A549 (cell line): ENCODE data around the gene KCNN3. TPM values are rescaled to one million over a fixed set of nuclear protein-coding genes. Genes with fewer than 3 reads are reported as not detected.

Source experiments
- ATAC-seq, 2 experiments: fragments of 200-7000 bp in 1 of 2; fragments of >200 bp in 1 of 2; cut with Nextera tagmentation in 1 of 2; cut with Tn5 transposase in 1 of 2; 3 replicates each; pipeline versions ENCODE4 v1.8.0 to v1.9.1; 2018 to 2020; ENCODE audit warnings: mild to moderate bottlenecking in 1 of 2, moderate library complexity in 1 of 2
- CTCF ChIA-PET: fragments of 300-600 bp; sonication (Branson Sonifier 250); formaldehyde crosslinking; extraction: SDS; loops from one replicate; lab custom pipeline; 2021; ENCODE audit warnings: antibody characterized with exemption, inconsistent platforms; lab: Yijun Ruan, JAX
- POLR2A ChIA-PET: fragments of 350-600 bp; formaldehyde crosslinking; extraction: SDS; loops from one replicate; lab custom pipeline; 2021; ENCODE audit warnings: antibody characterized with exemption, inconsistent platforms; lab: Yijun Ruan, JAX
- DNase-seq, 2 experiments: peaks; one replicate each; pipeline versions ENCODE4 v3.0.0 to v3.0.0-alpha.2; 2011 to 2016; ENCODE audit warnings: low read depth in 1 of 2, low spot score in 1 of 2
- FAIRE-seq: peaks from 2 replicates; lab custom pipeline; 2011; peaks lifted over from hg19 to GRCh38; lab: Jason Lieb, UNC
- H3K27ac ChIP-seq, 2 experiments: fragments of >200 bp; sonication (Bioruptor Twin); formaldehyde crosslinking; 3 replicates each; pipeline ENCODE4 v1.5.1; 2016 to 2017
- H3K4me1 ChIP-seq: fragments of >200 bp; sonication (Bioruptor Twin); formaldehyde crosslinking; 3 replicates; pipeline ENCODE4 v1.6.1; 2016
- H3K4me2 ChIP-seq: fragments of >200 bp; sonication (Bioruptor Twin); formaldehyde crosslinking; 3 replicates; pipeline ENCODE4 v1.6.1; 2016
- H3K4me3 ChIP-seq: fragments of >200 bp; sonication (Bioruptor Twin); formaldehyde crosslinking; 3 replicates; pipeline ENCODE4 v1.5.1; 2016
- H3K9me3 ChIP-seq: fragments of >200 bp; sonication (Bioruptor Twin); formaldehyde crosslinking; 3 replicates; pipeline ENCODE4 v1.6.1; 2016
- ATOH8 ChIP-seq: fragments of 250-450 bp; sonication (Bioruptor Pico); IDR thresholded peaks from 2 replicates; pipeline ENCODE4 v1.5.0; 2020; ENCODE audit warnings: low read depth, mild to moderate bottlenecking, moderate library complexity
- BCL3 ChIP-seq: fragments of >200 bp; sonication (Bioruptor Twin); formaldehyde crosslinking; IDR thresholded peaks from 3 replicates; pipeline ENCODE4 v1.6.1; 2016
- BHLHE40 ChIP-seq: IDR thresholded peaks from 2 replicates; pipeline ENCODE4 v1.6.1; 2012; ENCODE audit warnings: low read depth, low read length, inconsistent platforms
- CBX2 ChIP-seq: fragments of 200-600 bp; sonication (generic); IDR thresholded peaks from 2 replicates; pipeline ENCODE4 v1.6.1; 2016; ENCODE audit warnings: low read depth, mild to moderate bottlenecking, borderline replicate concordance
- CHD4 ChIP-seq: fragments of 200-600 bp; sonication (generic); IDR thresholded peaks from 2 replicates; pipeline ENCODE4 v1.6.1; 2016; ENCODE audit warnings: antibody characterized with exemption, mild to moderate bottlenecking, borderline replicate concordance
- EP300 ChIP-seq, 2 experiments: fragments of >200 bp; sonication (Bioruptor Twin); formaldehyde crosslinking; IDR thresholded peaks; 2 replicates in 1 of 2; 3 replicates in 1 of 2; pipeline ENCODE4 v1.6.1; 2016 to 2017
- ESRRA ChIP-seq: fragments of 150-350 bp; IDR thresholded peaks from 2 replicates; pipeline ENCODE4 v1.6.1; 2014; ENCODE audit warnings: mild to moderate bottlenecking, low read length, borderline replicate concordance
- HOXA7 ChIP-seq: fragments of 250-450 bp; sonication (Bioruptor Pico); IDR thresholded peaks from 2 replicates; pipeline ENCODE4 v1.5.0; 2020; ENCODE audit warnings: mild to moderate bottlenecking, moderate library complexity
- HOXB5 ChIP-seq: fragments of 250-450 bp; sonication (Bioruptor Pico); IDR thresholded peaks from 2 replicates; pipeline ENCODE4 v1.5.0; 2020; ENCODE audit warnings: mild to moderate bottlenecking, moderate library complexity
- JUN ChIP-seq, 2 experiments: fragments of >200 bp; sonication (Bioruptor Twin); formaldehyde crosslinking; IDR thresholded peaks; 2 replicates in 1 of 2; 3 replicates in 1 of 2; pipeline ENCODE4 v1.6.1; 2016 to 2017
- KDM5A ChIP-seq: fragments of 200-600 bp; sonication (generic); IDR thresholded peaks from 2 replicates; pipeline ENCODE4 v1.6.1; 2016; ENCODE audit warnings: antibody characterized with exemption, mild to moderate bottlenecking
- MAFK ChIP-seq: fragments of 450-650 bp; IDR thresholded peaks from 2 replicates; pipeline ENCODE4 v1.6.1; 2014; ENCODE audit not compliant: partially characterized antibody
- MYC ChIP-seq: IDR thresholded peaks from 2 replicates; pipeline ENCODE4 v1.6.1; 2012; ENCODE audit warnings: mild to moderate bottlenecking, inconsistent platforms, low read length, improper control_type of control experiment, borderline replicate concordance
- NFE2L2 ChIP-seq: fragments of 150-350 bp; conservative IDR thresholded peaks from 2 replicates; pipeline ENCODE4 v1.6.1; 2014; ENCODE audit warnings: low read length
- PHF8 ChIP-seq: fragments of 200-600 bp; sonication (generic); IDR thresholded peaks from 2 replicates; pipeline ENCODE4 v1.6.1; 2016; ENCODE audit warnings: low read depth, mild to moderate bottlenecking, antibody characterized with exemption, moderate library complexity, borderline replicate concordance
- RFX5 ChIP-seq: fragments of 450-650 bp; IDR thresholded peaks from 2 replicates; pipeline ENCODE4 v1.7.1; 2014; ENCODE audit warnings: antibody characterized with exemption, mild to moderate bottlenecking, moderate library complexity
- SMC3 ChIP-seq: fragments of >200 bp; sonication (Bioruptor Twin); formaldehyde crosslinking; IDR thresholded peaks from 3 replicates; pipeline ENCODE4 v1.6.1; 2018; ENCODE audit warnings: inconsistent platforms
- TFCP2L1 ChIP-seq: fragments of 250-450 bp; sonication (Bioruptor Pico); IDR thresholded peaks from 2 replicates; pipeline ENCODE4 v1.5.0; 2021; ENCODE audit warnings: mild to moderate bottlenecking
- whole genome bisulfite sequencing: methylation state at CpG from one replicate; pipeline ENCODE4 v1.1.6; 2017; ENCODE audit errors: missing lambda C conversion rate; 5-methylcytosine and 5-hydroxymethylcytosine counted together
- polyA plus RNA-seq, 4 experiments: library from polyadenylated mRNA; depleted of rRNA in 3 of 4; stranded (reverse); fragments of >200 nt; fragmentation: RNase III in 1 of 4; extraction: RNeasy Plus Mini Kit Qiagen cat#74134 plus additional on column Dnase treatment in 1 of 4; gene quantifications; 2 replicates in 3 of 4; 3 replicates in 1 of 4; pipeline ENCODE4 v1.2.3, GENCODE V29; 2011 to 2017
- TF ChIP-seq, protein P1 (sequence below): fragments of 200-600 bp; sonication (generic); IDR thresholded peaks from 2 replicates; pipeline ENCODE4 v1.6.1; 2016; ENCODE audit warnings: antibody characterized with exemption, mild to moderate bottlenecking, moderate library complexity
- TF ChIP-seq, protein P2 (sequence below): fragments of 150-350 bp; IDR thresholded peaks from 2 replicates; pipeline ENCODE4 v1.6.1; 2014; ENCODE audit warnings: low read depth, mild to moderate bottlenecking, low read length
- TF ChIP-seq, protein P3 (sequence below): fragments of 250-450 bp; sonication (Bioruptor Pico); IDR thresholded peaks from 2 replicates; pipeline ENCODE4 v1.5.0; 2021; ENCODE audit warnings: mild to moderate bottlenecking, moderate library complexity, borderline replicate concordance

The KCNN3 gene
- polyA plus RNA-seq, 2 of the 4 experiments (the other 2 are of a cell fraction) = 0.01 to 0.03 TPM

GRCh38 chr1:154736841-154737240 is 133.2 kb downstream of the KCNN3 start:
- H3K27ac ChIP-seq = no peak overlapping the region
- DNase-seq = peak in 1 of 2 experiments; percentile 37
- POLR2A ChIA-PET = no interaction called here
- TF ChIP-seq ESRRA = no peak
- TF ChIP-seq RFX5 = no peak
- no peak for TF ChIP-seq MYC
- TF ChIP-seq BHLHE40 = no peak
- no peak for TF ChIP-seq SMC3
- no peak for TF ChIP-seq TFCP2L1 (CRISPR knock-in tag)
- TF ChIP-seq, protein P1, sequence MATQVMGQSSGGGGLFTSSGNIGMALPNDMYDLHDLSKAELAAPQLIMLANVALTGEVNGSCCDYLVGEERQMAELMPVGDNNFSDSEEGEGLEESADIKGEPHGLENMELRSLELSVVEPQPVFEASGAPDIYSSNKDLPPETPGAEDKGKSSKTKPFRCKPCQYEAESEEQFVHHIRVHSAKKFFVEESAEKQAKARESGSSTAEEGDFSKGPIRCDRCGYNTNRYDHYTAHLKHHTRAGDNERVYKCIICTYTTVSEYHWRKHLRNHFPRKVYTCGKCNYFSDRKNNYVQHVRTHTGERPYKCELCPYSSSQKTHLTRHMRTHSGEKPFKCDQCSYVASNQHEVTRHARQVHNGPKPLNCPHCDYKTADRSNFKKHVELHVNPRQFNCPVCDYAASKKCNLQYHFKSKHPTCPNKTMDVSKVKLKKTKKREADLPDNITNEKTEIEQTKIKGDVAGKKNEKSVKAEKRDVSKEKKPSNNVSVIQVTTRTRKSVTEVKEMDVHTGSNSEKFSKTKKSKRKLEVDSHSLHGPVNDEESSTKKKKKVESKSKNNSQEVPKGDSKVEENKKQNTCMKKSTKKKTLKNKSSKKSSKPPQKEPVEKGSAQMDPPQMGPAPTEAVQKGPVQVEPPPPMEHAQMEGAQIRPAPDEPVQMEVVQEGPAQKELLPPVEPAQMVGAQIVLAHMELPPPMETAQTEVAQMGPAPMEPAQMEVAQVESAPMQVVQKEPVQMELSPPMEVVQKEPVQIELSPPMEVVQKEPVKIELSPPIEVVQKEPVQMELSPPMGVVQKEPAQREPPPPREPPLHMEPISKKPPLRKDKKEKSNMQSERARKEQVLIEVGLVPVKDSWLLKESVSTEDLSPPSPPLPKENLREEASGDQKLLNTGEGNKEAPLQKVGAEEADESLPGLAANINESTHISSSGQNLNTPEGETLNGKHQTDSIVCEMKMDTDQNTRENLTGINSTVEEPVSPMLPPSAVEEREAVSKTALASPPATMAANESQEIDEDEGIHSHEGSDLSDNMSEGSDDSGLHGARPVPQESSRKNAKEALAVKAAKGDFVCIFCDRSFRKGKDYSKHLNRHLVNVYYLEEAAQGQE = no peak
- no peak for TF ChIP-seq CHD4
- TF ChIP-seq NFE2L2 = no peak
- TF ChIP-seq JUN (IDR thresholded peaks at IDR 0.05) = no peak
- TF ChIP-seq HOXA7 (CRISPR knock-in tag) = no peak
- no peak for TF ChIP-seq KDM5A
- TF ChIP-seq, protein P2, sequence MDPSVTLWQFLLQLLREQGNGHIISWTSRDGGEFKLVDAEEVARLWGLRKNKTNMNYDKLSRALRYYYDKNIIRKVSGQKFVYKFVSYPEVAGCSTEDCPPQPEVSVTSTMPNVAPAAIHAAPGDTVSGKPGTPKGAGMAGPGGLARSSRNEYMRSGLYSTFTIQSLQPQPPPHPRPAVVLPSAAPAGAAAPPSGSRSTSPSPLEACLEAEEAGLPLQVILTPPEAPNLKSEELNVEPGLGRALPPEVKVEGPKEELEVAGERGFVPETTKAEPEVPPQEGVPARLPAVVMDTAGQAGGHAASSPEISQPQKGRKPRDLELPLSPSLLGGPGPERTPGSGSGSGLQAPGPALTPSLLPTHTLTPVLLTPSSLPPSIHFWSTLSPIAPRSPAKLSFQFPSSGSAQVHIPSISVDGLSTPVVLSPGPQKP = no peak
- no peak for TF ChIP-seq CBX2
- no peak for TF ChIP-seq HOXB5 (CRISPR knock-in tag)
- TF ChIP-seq PHF8 = no peak
- no peak for TF ChIP-seq BCL3
- no peak for TF ChIP-seq EP300 (IDR thresholded peaks at IDR 0.05)
- TF ChIP-seq, protein P3, sequence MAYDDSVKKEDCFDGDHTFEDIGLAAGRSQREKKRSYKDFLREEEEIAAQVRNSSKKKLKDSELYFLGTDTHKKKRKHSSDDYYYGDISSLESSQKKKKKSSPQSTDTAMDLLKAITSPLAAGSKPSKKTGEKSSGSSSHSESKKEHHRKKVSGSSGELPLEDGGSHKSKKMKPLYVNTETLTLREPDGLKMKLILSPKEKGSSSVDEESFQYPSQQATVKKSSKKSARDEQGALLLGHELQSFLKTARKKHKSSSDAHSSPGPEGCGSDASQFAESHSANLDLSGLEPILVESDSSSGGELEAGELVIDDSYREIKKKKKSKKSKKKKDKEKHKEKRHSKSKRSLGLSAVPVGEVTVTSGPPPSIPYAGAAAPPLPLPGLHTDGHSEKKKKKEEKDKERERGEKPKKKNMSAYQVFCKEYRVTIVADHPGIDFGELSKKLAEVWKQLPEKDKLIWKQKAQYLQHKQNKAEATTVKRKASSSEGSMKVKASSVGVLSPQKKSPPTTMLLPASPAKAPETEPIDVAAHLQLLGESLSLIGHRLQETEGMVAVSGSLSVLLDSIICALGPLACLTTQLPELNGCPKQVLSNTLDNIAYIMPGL (CRISPR knock-in tag) = no peak
- no peaks in the 10 kb centered on the region for H3K9me3 ChIP-seq
- peak; percentile 61 to 62; a peak in 5 of 6 replicates for ATAC-seq
- H3K4me2 ChIP-seq = no peak overlapping the region
- H3K4me3 ChIP-seq = no peak overlapping the region
- no peak for FAIRE-seq
- CTCF ChIA-PET = interaction anchor here (0.6 to 1.2 kb wide), 4 partner anchors 11 to 295 kb away, joined by 3 to 4 read pairs (median 4); no protein-coding TSS in a partner anchor
- no peaks in the 10 kb centered on the region for H3K4me1 ChIP-seq
- 59% methylated on average over 6 of the region's 6 CpGs for WGBS

DNA sequence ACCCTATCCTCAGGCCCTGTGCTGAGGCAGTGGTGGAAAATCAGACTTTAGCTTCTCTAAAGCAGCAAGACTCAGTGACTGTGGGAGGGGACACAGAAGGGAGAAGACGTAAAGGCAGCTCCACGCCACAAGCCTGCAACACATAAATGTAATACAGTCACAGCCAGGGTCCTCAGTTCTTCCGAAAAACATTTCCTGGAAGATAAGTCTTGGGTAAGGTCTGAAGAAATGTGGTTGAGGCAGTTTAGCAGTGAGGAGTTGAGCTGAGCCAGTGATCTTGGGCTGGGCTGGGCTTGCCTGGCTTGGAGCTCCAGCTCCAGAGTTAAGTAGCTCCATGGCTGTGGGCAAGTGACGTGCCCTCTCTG is 134.3 kb downstream of the KCNN3 start:
- Histone ChIP-seq H3K27ac (no peak overlapping the region), H3K4me1 (peaks cover 1% of the 10 kb centered on the region), H3K4me2 (no peak overlapping the region), H3K9me3 (no peaks in the 10 kb centered on the region), H3K4me3 (no peak overlapping the region)
- FAIRE-seq = no peak
- ATAC-seq = no peak
- DNase-seq = no peak
- ChIA-PET CTCF (interaction anchor here (0.8 to 1.5 kb wide), 3 partner anchors 12 to 29 kb away, joined by 3 to 4 read pairs (median 4); no protein-coding TSS in a partner anchor), POLR2A (no interaction called here)
- 79% methylated on average over 4 of the region's 4 CpGs for WGBS
- TF ChIP-seq ATOH8 (CRISPR knock-in tag) (no peak), MAFK (no peak), CHD4 (no peak), TFCP2L1 (CRISPR knock-in tag) (no peak)
